HG02884 (cell line): ENCODE results near the gene HMGXB3.
A peak's percentile ranks its signal among the peaks of the same experiment; 100 is the strongest.
"Not testable (repeated sequence)": the region's sequence is repeated elsewhere in the genome, so short reads cannot be mapped to it uniquely, and the experiment has no call there.

Experiments used
- ATAC-seq: cut with Tn5 transposase; IDR thresholded peaks from one replicate; pipeline ENCODE4 v1.9.1; 2021; ENCODE audit warnings: mild to moderate bottlenecking, moderate library complexity; ENCODE audit not compliant: unreplicated experiment

Gene HMGXB3

DNA sequence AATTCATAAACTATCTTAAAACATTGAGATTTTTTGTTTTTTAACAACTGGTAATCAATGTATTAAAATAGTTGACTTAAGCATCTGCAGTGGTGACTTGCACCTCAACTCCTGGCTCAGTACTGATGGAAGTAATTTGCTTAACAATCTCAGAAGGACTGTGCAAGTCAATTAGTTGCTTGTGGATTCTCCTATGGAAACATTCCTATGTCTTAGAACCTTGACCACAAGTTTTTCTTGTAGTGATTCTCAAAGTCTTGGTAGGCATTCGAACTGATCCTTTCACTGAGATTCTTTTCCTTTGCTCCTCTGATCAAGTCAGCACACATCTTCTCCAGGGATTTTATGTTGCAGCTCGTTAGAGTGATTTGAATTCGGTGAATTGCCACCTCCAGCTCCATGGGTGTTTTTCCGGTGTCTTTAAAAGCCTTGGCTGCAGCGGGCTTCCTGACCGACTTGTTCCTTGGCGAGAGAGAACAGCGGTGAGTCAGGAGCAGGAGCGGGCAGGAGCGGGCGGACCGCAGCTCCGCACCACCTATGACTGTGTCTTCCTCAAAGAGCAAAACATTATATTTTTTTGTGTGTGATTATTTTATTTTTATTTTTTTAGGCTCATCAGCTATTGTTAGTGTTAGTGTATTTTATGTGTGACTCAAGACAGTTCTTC is 21.1 kb downstream of the HMGXB3 start:
- no peak for ATAC-seq

- no peak for ATAC-seq
Observed at GRCh38 chr5:150022158-150022531, 21.6 kb downstream of the HMGXB3 start.

DNA sequence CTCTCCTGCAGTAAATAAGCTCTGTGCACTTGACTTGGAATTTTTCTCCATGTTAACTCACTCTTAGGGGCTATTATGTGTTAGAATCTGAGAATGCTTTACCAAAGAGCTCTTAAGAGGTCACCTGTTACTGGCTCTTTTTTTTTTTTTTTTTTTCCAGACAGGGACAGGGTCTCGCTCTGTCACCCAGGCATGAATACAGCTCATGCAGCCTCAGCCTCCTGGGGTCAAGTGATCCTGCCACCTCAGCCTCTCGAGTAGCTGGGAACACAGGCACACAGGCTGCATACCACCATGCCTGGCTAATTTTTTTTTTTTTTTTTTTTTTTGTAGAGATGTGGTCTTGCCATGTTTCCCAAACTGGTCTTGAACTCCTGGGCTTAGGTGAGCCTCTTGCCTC is 22.1 kb downstream of the HMGXB3 start:
- ATAC-seq = no peak

- no peak for ATAC-seq
Observed at GRCh38 chr5:150023136-150023535, 22.6 kb downstream of the HMGXB3 start.

DNA sequence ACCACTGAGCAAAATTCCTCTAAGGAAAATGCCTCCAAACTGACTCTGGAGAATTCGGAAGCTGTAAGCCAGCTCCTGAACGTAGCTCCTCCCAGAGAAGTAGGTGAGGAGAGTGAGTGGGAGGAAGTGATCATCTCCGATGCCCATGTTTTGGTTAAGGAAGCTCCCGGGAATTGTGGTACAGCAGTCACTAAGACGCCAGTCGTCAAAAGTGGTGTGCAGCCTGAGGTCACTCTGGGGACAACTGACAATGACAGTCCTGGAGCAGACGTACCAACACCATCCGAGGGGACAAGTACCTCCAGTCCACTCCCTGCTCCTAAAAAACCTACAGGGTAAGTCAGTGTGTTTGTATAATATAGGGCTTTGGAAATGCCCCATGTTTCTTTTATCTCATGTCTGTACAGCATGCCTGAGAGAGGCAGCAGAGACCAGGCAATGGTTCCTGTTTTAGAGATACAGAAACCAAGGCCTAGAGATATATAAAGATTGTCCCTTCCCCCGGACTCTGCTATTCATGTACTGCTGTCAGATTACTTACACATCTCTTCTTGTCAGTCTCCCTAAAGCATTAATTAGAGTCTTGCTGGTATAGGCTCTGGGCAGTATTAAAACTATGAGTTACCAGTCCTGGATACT is 23.9 kb downstream of the HMGXB3 start:
- ATAC-seq = no peak

GRCh38 chr5:150026682-150027172 is 26.2 kb downstream of the HMGXB3 start:
- no peak for ATAC-seq

GRCh38 chr5:150028047-150028446 is 27.5 kb downstream of the HMGXB3 start:
- ATAC-seq = not testable (repeated sequence)

- ATAC-seq = no peak
Observed at GRCh38 chr5:150033334-150033733, 32.8 kb downstream of the HMGXB3 start.

GRCh38 chr5:150034662-150035061 is 34.1 kb downstream of the HMGXB3 start:
- no peak for ATAC-seq

DNA sequence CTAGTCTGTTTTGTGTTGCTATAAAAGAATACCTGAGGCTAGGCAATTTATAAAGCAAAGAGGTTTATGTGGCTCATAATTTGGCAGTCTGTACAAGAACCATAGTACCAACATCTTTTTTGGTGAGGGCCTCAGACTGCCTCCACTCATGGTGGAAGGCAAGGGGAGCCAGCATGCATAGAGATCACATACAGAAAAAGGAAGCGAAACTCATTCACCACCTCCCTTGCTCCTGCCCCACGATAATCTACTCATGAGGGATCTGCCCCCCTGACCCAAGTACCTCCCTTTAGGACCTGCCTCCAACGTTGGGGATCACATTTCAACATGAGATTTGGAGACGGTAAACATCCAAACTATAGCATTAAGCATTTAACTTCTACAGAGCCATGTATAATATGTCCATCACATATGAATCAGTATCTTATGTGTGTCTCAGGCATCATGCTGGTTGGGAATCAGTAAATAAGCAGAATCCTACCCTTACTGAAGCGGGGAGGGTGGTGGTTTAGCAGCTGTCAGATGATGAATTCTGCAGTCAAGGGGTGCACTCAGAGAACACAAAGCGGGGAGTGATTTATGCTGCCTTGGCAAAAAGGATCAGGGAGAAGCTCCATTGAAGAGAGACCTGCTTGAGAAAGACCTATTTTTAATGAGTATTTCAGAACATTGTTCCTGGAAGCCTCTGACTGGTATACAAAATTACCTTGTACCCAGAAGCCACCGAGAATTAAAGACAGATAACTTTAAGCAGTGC is 34.8 kb downstream of the HMGXB3 start:
- peak; percentile 90 for ATAC-seq

DNA sequence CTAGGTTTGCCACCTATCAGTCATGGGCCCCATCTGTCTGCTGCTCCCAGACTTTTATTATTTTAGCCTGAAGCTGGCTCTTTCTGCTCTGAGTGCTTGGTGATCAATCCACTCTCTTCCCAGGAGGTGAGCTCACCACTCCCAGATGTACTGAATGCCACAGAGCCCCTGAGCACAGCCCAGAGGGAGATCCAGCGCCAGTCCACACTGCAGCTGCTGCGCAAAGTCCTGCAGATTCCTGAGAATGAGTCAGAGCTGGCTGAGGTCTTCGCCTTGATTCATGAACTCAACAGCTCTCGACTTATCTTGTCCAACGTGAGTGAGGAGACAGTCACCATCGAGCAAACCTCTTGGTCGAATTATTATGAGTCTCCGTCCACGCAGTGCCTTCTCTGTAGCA is 36.0 kb downstream of the HMGXB3 start:
- no peak for ATAC-seq

GRCh38 chr5:150038547-150038946 is 38.0 kb downstream of the HMGXB3 start:
- ATAC-seq = no peak

GRCh38 chr5:150042459-150042858 is 41.9 kb downstream of the HMGXB3 start:
- ATAC-seq = no peak

GRCh38 chr5:150043657-150044328 is 43.3 kb downstream of the HMGXB3 start:
- no peak for ATAC-seq

DNA sequence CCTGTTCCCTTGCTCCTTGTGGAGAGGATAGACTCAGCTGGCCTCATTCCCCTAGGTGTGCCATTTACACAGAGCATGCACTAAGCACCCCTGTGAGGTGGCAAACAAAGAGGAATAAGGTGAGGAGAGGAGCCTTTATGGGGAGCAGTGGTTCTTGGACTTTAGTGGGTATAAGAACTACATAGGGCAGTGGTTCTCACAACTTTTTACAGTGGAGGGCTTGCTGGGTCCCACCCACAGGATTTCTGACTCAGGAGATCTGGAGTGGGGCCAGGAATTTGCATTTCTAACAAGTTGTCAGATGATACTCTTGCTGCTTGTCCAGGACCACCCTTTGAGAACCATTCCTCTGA is 43.8 kb downstream of the HMGXB3 start:
- no peak for ATAC-seq

DNA sequence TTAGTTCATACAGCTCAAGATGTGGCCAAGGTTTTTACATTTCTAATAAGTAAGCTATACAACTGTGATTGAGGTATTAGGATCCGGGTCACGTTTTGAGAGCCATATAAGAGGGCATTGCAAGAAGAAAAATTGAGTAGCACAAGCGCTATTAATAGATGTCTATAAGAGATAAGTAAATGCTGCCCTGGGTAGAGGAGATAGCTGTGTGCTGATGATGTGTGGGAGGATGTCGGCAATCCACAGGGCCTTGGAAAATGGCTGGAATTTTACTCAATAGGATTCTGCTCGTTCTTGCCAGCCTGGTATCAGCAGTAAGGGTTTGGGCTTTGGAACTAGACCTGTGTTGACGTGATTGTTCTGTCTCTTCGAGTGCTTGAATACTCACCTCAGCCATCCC is 44.2 kb downstream of the HMGXB3 start:
- ATAC-seq = no peak

DNA sequence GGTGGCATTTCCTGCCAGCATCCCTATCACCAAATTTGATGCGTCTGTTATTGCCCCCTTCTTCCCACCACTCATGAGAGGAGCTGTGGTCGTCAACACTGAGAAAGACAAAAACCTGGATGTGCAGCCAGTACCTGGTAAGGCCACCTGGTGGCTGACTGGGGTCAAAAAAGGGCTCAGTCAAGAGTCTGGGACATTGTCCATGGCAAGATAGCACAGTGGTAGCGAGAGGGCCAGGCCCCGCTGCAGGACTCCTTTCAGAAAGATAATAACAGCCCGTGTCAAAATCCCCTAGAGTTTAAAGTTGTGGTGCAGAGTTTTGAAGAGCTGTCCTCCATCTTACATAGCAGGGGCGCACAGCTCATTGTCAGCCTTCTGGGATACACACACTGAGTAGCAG is 45.0 kb downstream of the HMGXB3 start:
- no peak for ATAC-seq

DNA sequence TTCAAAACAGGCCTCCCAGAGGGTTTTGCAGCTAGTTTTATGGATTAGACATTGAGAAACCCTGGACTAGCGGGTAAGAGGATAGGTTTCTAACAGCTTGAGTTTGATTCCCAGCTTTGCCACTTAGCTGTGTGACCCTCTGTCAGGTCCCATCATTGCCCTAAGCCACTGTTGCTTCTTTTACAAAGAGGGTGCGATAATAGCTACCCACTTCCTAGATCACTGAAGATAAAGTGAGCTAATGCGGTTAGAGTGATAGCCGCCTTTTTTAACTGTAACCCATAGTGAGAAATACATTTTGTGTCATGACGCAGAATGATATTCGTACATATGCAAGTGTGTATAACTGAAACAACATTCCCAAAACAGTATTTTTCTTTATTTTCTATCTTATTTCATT is 45.5 kb downstream of the HMGXB3 start:
- no peak for ATAC-seq

DNA sequence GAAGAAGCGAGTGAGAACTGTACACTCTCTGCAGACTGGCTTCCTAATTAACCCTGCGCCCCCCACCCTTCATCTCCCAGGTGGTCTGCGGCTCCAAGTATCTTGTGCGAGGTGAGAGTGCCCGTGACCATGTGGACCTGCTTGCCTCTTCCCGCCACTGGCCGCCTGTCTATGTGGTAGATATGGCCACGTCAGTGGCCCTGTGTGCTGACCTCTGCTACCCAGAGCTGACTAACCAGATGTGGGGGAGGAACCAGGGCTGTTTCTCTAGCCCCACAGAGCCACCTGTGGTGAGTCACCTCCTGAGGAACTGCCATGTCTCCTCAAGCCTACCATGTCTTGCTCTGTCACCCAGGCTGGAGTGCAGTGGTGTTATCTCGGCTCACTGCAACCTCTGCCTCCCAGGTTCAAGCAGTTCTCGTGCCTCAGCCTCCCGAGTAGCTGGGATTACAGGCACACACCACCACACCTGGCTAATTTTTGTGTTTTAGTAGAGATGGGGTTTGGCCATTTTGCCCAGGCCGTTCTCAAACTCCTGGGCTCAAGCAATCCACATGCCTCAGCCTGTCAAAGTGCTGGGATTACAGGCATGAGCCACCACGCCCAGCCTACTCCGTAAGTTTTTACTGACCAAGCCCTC is 49.8 kb downstream of the HMGXB3 start:
- not testable (repeated sequence) for ATAC-seq

- ATAC-seq = no peak
Observed at GRCh38 chr5:150051657-150052195, 51.2 kb downstream of the HMGXB3 start.
